ENCODE results near the gene CACNA2D4. TPM values are rescaled to one million over a fixed set of nuclear protein-coding genes. Genes with fewer than 3 reads are reported as not detected.
A peak's percentile ranks its signal among the peaks of the same experiment; 100 is the strongest.

Gene CACNA2D4
- total and polyA plus RNA-seq, 2 of the 13 experiments (the other 11 are each of a cell fraction or from before 2014, with no cell fraction given): 14.2 to 136 TPM

DNA sequence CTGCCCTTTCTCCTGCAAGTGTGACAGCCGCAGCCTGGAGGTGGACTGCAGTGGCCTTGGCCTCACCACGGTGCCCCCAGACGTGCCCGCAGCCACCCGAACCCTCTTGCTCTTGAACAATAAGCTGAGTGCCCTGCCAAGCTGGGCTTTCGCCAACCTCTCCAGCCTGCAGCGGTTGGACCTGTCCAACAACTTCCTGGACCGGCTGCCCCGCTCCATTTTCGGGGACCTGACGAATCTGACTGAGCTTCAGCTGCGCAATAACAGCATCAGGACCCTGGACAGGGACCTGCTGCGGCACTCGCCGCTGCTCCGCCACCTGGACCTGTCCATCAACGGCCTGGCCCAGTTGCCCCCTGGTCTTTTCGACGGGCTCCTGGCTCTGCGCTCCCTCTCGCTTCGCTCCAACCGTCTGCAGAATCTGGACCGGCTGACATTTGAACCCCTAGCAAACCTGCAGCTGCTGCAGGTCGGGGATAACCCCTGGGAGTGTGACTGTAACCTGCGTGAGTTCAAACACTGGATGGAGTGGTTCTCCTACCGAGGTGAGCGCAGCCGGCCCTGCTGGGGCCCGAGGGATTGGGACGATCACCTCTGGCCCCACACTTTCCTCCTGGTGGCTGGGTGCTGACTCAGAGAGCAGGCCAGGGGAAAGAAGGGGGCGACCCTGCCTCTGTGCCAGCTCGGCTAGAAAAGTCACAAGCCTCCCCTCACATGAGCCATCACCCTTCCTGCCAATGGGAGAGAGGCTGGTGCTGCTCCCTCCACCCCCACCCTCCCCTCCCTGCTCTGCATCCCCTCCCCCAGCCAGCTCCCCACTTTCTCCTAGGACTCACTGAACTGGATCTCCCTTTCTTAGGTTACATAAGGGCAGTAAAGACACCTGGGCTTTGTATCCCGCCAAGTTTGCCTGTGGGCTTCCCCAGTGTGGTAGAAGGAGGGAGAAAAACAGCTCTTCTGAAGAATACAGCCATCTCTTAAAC is 87.2 kb downstream of the CACNA2D4 start (continued):
- no peak for TF ChIP-seq TRIM22 (IDR thresholded peaks at IDR 0.05)
- peak; percentile 73 for TF ChIP-seq ZNF205 (CRISPR knock-in tag; IDR thresholded peaks at IDR 0.05)
- TF ChIP-seq, protein P1, sequence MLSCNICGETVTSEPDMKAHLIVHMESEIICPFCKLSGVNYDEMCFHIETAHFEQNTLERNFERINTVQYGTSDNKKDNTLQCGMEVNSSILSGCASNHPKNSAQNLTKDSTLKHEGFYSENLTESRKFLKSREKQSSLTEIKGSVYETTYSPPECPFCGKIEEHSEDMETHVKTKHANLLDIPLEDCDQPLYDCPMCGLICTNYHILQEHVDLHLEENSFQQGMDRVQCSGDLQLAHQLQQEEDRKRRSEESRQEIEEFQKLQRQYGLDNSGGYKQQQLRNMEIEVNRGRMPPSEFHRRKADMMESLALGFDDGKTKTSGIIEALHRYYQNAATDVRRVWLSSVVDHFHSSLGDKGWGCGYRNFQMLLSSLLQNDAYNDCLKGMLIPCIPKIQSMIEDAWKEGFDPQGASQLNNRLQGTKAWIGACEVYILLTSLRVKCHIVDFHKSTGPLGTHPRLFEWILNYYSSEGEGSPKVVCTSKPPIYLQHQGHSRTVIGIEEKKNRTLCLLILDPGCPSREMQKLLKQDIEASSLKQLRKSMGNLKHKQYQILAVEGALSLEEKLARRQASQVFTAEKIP (CRISPR knock-in tag; IDR thresholded peaks at IDR 0.05; ENCODE audit: borderline replicate concordance): no peak
- TF ChIP-seq ELF1 (CRISPR knock-in tag; IDR thresholded peaks at IDR 0.05): no peak
- peak; percentile 58; the same call in 1 of the 2 replicates for TF ChIP-seq ZNF3 (CRISPR knock-in tag; IDR thresholded peaks at IDR 0.05)
- TF ChIP-seq, protein P2, sequence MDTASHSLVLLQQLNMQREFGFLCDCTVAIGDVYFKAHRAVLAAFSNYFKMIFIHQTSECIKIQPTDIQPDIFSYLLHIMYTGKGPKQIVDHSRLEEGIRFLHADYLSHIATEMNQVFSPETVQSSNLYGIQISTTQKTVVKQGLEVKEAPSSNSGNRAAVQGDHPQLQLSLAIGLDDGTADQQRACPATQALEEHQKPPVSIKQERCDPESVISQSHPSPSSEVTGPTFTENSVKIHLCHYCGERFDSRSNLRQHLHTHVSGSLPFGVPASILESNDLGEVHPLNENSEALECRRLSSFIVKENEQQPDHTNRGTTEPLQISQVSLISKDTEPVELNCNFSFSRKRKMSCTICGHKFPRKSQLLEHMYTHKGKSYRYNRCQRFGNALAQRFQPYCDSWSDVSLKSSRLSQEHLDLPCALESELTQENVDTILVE (CRISPR knock-in tag; IDR thresholded peaks at IDR 0.05): peak; percentile 87
- peak; percentile 78; the same call in 1 of the 2 replicates for TF ChIP-seq LBX2 (CRISPR knock-in tag; IDR thresholded peaks at IDR 0.05; ENCODE audit: borderline replicate concordance)
- TF ChIP-seq ZNF558 (CRISPR knock-in tag; IDR thresholded peaks at IDR 0.05; ENCODE audit: borderline replicate concordance): peak; percentile 73; the same call in 1 of the 2 replicates
- peak; percentile 91 for TF ChIP-seq ZNF441 (CRISPR knock-in tag; IDR thresholded peaks at IDR 0.05; ENCODE audit: borderline replicate concordance)
- TF ChIP-seq NCOA2 (CRISPR knock-in tag; IDR thresholded peaks at IDR 0.05): peak; percentile 70
- peak; percentile 46; the same call in 1 of the 2 replicates for TF ChIP-seq HDAC1 (CRISPR knock-in tag; IDR thresholded peaks at IDR 0.05)
- 0 out of 2 replicates have a peak, but pooled peaks have one; percentile 43 for TF ChIP-seq SPEN (CRISPR knock-in tag; IDR thresholded peaks at IDR 0.05; ENCODE audit: low read depth)
- TF ChIP-seq FOXK1 (CRISPR knock-in tag; IDR thresholded peaks at IDR 0.05; ENCODE audit: borderline replicate concordance, low read depth): peak; percentile 68; the same call in 1 of the 2 replicates
- TF ChIP-seq ZBTB39 (CRISPR knock-in tag; IDR thresholded peaks at IDR 0.05): no peak
- no peak for TF ChIP-seq BHLHE40 (IDR thresholded peaks at IDR 0.05; ENCODE audit: low read length)
- peak; percentile 76; the same call in 1 of the 2 replicates for TF ChIP-seq CAMTA2 (CRISPR knock-in tag; IDR thresholded peaks at IDR 0.05; ENCODE audit: borderline replicate concordance)
- TF ChIP-seq NR2F6 (IDR thresholded peaks at IDR 0.05): no peak
- TF ChIP-seq NR2F6 (CRISPR knock-in tag; IDR thresholded peaks at IDR 0.05): peak; percentile 50; the same call in 1 of the 2 replicates
- 0 out of 2 replicates have a peak, but pooled peaks have one; percentile 53 for TF ChIP-seq ZNF235 (CRISPR knock-in tag; IDR thresholded peaks at IDR 0.05; ENCODE audit: borderline replicate concordance)
- TF ChIP-seq RFX1 (IDR thresholded peaks at IDR 0.05): no peak
- peak; percentile 93; the same call in 1 of the 2 replicates for TF ChIP-seq ZNF430 (CRISPR knock-in tag; IDR thresholded peaks at IDR 0.05)
- TF ChIP-seq ZNF326 (CRISPR knock-in tag; IDR thresholded peaks at IDR 0.05; ENCODE audit: borderline replicate concordance): no peak
- peak; percentile 62 for TF ChIP-seq FOXO1 (CRISPR knock-in tag; IDR thresholded peaks at IDR 0.05)
- no peak for TF ChIP-seq NCOA5 (CRISPR knock-in tag; IDR thresholded peaks at IDR 0.05)
